ENCODE results near the gene CAVIN3. TPM values are rescaled to one million over a fixed set of nuclear protein-coding genes. Genes with fewer than 3 reads are reported as not detected.

Gene CAVIN3
- polyA plus RNA-seq, 4 donors = 2.0 to 29.6 (median 12.3) TPM

GRCh38 chr11:6334806-6335205 lies 14.5 kb upstream of the CAVIN3 start:
- WGBS, 3 donors = 83 to 90% (median 88%) methylated on average over 6 of the region's 6 CpGs
- H3K4me1 ChIP-seq (ENCODE audit: control insufficient read depth in 3 of 3, insufficient read depth in 2 of 3, low read depth in 1 of 3, low read length in 2 of 3) = no peaks in the 10 kb centered on the region
- FAIRE-seq (no peak), DNase-seq (no peak)
- no peaks in the 10 kb centered on the region for H3K9me3 ChIP-seq (ENCODE audit: control insufficient read depth in 2 of 2, insufficient read depth in 1 of 2, low read depth in 1 of 2, low read length in 1 of 2)
- no peak overlapping the region for H3K4me3 ChIP-seq (ENCODE audit: low read depth in 1 of 3, low read length in 3 of 3)
- no peak overlapping the region for H3K27ac ChIP-seq (ENCODE audit: low read depth in 1 of 3, low read length in 2 of 3)
- no peaks in the 10 kb centered on the region for H3K36me3 ChIP-seq (ENCODE audit: control insufficient read depth in 3 of 3, insufficient read depth in 2 of 3, low read depth in 1 of 3, low read length in 3 of 3)
- H3K27me3 ChIP-seq (ENCODE audit: control insufficient read depth in 3 of 3, insufficient read depth in 3 of 3, low read length in 3 of 3) = no peaks in the 10 kb centered on the region

DNA sequence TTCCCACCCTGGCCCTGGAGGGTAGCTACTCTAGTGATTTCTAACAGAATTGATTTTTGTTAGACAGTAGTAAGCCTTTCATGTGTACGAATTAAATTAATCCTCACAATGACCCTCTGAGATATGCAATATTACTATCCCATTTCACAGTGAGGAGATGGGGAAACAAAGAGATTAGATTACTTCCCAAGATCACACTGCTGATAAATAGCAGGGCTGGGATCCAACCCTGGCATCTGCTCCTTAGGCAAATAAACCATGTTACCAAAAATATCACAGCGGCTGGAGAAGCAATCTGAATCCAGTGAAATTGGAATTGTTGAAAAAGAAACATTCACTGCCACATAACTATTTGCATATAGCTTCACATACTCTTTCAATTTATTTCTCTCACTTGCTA lies 12.8 kb upstream of the CAVIN3 start:
- DNase-seq (no peak), FAIRE-seq (no peak)
- Histone ChIP-seq H3K27me3 (ENCODE audit: control insufficient read depth in 3 of 3, insufficient read depth in 3 of 3, low read length in 3 of 3) (no peaks in the 10 kb centered on the region), H3K36me3 (ENCODE audit: control insufficient read depth in 3 of 3, insufficient read depth in 2 of 3, low read depth in 1 of 3, low read length in 3 of 3) (no peaks in the 10 kb centered on the region), H3K9me3 (ENCODE audit: control insufficient read depth in 2 of 2, insufficient read depth in 1 of 2, low read depth in 1 of 2, low read length in 1 of 2) (no peaks in the 10 kb centered on the region), H3K4me3 (ENCODE audit: low read depth in 1 of 3, low read length in 3 of 3) (no peak overlapping the region), H3K27ac (ENCODE audit: low read depth in 1 of 3, low read length in 2 of 3) (no peak overlapping the region), H3K4me1 (ENCODE audit: control insufficient read depth in 3 of 3, insufficient read depth in 2 of 3, low read depth in 1 of 3, low read length in 2 of 3) (no peaks in the 10 kb centered on the region)
- whole genome bisulfite sequencing, 3 donors = 5 to 38% (median 10%) methylated on average over 2 of the region's 2 CpGs

- H3K27ac ChIP-seq (ENCODE audit: low read depth in 1 of 3, low read length in 2 of 3) = no peak overlapping the region
- no peaks in the 10 kb centered on the region for H3K27me3 ChIP-seq (ENCODE audit: control insufficient read depth in 3 of 3, insufficient read depth in 3 of 3, low read length in 3 of 3)
- no peaks in the 10 kb centered on the region for H3K36me3 ChIP-seq (ENCODE audit: control insufficient read depth in 3 of 3, insufficient read depth in 2 of 3, low read depth in 1 of 3, low read length in 3 of 3)
- FAIRE-seq = no peak
- no peaks in the 10 kb centered on the region for H3K4me1 ChIP-seq (ENCODE audit: control insufficient read depth in 3 of 3, insufficient read depth in 2 of 3, low read depth in 1 of 3, low read length in 2 of 3)
- no peak overlapping the region for H3K4me3 ChIP-seq (ENCODE audit: low read depth in 1 of 3, low read length in 3 of 3)
- no peaks in the 10 kb centered on the region for H3K9me3 ChIP-seq (ENCODE audit: control insufficient read depth in 2 of 2, insufficient read depth in 1 of 2, low read depth in 1 of 2, low read length in 1 of 2)
- 81 to 89% (median 82%) methylated on average over 5 of the region's 5 CpGs for WGBS, 3 donors
- no peak for DNase-seq
Observed at GRCh38 chr11:6332066-6332465, 11.8 kb upstream of the CAVIN3 start.

DNA sequence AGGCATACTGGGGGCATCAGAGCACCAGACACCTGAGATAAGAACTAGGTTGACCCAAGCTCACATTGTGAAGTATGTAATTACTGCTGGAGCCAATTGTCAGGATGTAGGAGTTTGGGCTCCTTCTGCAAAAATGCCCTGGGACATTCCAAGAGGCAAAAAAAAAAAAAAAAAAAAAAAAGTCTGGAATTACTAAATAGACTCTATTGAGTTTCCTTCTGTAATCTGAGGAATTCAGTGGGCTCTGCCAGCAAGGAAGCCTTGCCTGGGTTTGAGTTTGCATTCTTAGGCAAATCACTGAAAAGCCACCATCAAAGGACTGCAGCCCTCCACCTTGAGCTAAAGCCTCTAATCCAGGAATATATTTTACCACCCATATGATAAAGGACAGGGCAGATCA lies 8.0 kb upstream of the CAVIN3 start:
- Histone ChIP-seq H3K36me3 (ENCODE audit: control insufficient read depth in 3 of 3, insufficient read depth in 2 of 3, low read depth in 1 of 3, low read length in 3 of 3) (no peaks in the 10 kb centered on the region), H3K27me3 (ENCODE audit: control insufficient read depth in 3 of 3, insufficient read depth in 3 of 3, low read length in 3 of 3) (no peaks in the 10 kb centered on the region), H3K4me3 (ENCODE audit: low read depth in 1 of 3, low read length in 3 of 3) (no peak overlapping the region), H3K27ac (ENCODE audit: low read depth in 1 of 3, low read length in 2 of 3) (no peak overlapping the region), H3K9me3 (ENCODE audit: control insufficient read depth in 2 of 2, insufficient read depth in 1 of 2, low read depth in 1 of 2, low read length in 1 of 2) (no peaks in the 10 kb centered on the region), H3K4me1 (ENCODE audit: control insufficient read depth in 3 of 3, insufficient read depth in 2 of 3, low read depth in 1 of 3, low read length in 2 of 3) (no peaks in the 10 kb centered on the region)
- FAIRE-seq (no peak), DNase-seq (no peak)

DNA sequence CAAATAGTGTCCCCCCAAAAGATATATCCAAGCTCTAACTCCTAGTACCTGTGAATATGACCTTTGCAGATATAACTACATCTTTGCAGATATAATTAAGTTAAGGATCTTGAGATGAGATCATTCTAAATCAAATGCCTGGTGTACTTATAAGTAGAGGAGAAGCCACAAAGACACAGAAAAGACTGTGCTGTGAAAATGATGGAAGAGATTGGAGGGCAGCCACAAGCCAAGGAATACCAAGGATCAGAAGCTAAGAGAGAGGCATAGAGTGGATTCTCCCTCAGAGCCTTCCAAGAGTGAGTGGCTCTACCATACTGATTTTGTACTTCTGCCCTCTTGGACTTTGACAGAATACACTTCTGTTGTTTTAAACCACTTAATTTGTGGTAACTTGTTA lies 7.5 kb upstream of the CAVIN3 start:
- H3K4me1 ChIP-seq (ENCODE audit: control insufficient read depth in 3 of 3, insufficient read depth in 2 of 3, low read depth in 1 of 3, low read length in 2 of 3) = no peaks in the 10 kb centered on the region
- DNase-seq = no peak
- H3K27ac ChIP-seq (ENCODE audit: low read depth in 1 of 3, low read length in 2 of 3) = no peak overlapping the region
- no peak for FAIRE-seq
- no peak overlapping the region for H3K4me3 ChIP-seq (ENCODE audit: low read depth in 1 of 3, low read length in 3 of 3)
- H3K36me3 ChIP-seq (ENCODE audit: control insufficient read depth in 3 of 3, insufficient read depth in 2 of 3, low read depth in 1 of 3, low read length in 3 of 3) = no peaks in the 10 kb centered on the region
- no peaks in the 10 kb centered on the region for H3K9me3 ChIP-seq (ENCODE audit: control insufficient read depth in 2 of 2, insufficient read depth in 1 of 2, low read depth in 1 of 2, low read length in 1 of 2)
- H3K27me3 ChIP-seq (ENCODE audit: control insufficient read depth in 3 of 3, insufficient read depth in 3 of 3, low read length in 3 of 3) = no peaks in the 10 kb centered on the region

DNA sequence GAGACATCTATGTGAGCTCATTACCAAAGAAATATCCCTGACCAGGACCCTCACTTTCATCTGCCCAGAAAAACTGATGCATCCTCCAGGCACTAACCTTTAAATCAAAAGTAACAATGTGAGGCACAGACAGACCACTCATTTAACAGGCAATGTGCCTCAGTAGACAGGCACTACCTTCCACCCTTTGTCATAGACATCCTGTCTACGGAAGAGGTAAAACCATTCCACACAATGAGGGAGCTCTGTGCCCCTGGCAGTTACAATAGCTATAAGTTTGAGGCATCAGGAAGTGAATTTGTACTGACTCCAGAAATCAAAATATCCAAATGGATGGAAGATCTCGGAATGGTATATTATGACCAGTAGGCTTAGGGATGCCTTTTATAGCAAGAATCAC lies 6.7 kb upstream of the CAVIN3 start:
- no peaks in the 10 kb centered on the region for H3K27me3 ChIP-seq (ENCODE audit: control insufficient read depth in 3 of 3, insufficient read depth in 3 of 3, low read length in 3 of 3)
- no peak overlapping the region for H3K4me3 ChIP-seq (ENCODE audit: low read depth in 1 of 3, low read length in 3 of 3)
- FAIRE-seq (no peak), DNase-seq (no peak)
- WGBS, 3 donors = 69 to 91% (median 87%) methylated on average over 2 of the region's 2 CpGs
- H3K36me3 ChIP-seq (ENCODE audit: control insufficient read depth in 3 of 3, insufficient read depth in 2 of 3, low read depth in 1 of 3, low read length in 3 of 3) = no peaks in the 10 kb centered on the region
- H3K4me1 ChIP-seq (ENCODE audit: control insufficient read depth in 3 of 3, insufficient read depth in 2 of 3, low read depth in 1 of 3, low read length in 2 of 3) = no peaks in the 10 kb centered on the region
- no peak overlapping the region for H3K27ac ChIP-seq (ENCODE audit: low read depth in 1 of 3, low read length in 2 of 3)
- H3K9me3 ChIP-seq (ENCODE audit: control insufficient read depth in 2 of 2, insufficient read depth in 1 of 2, low read depth in 1 of 2, low read length in 1 of 2) = no peaks in the 10 kb centered on the region

GRCh38 chr11:6326303-6326702 lies 6.0 kb upstream of the CAVIN3 start:
- H3K4me3 ChIP-seq (ENCODE audit: low read depth in 1 of 3, low read length in 3 of 3) = no peak overlapping the region
- FAIRE-seq (no peak), DNase-seq (no peak)
- no peaks in the 10 kb centered on the region for H3K27me3 ChIP-seq (ENCODE audit: control insufficient read depth in 3 of 3, insufficient read depth in 3 of 3, low read length in 3 of 3)
- H3K27ac ChIP-seq (ENCODE audit: low read depth in 1 of 3, low read length in 2 of 3) = no peak overlapping the region
- H3K9me3 ChIP-seq (ENCODE audit: control insufficient read depth in 2 of 2, insufficient read depth in 1 of 2, low read depth in 1 of 2, low read length in 1 of 2) = no peaks in the 10 kb centered on the region
- no peaks in the 10 kb centered on the region for H3K4me1 ChIP-seq (ENCODE audit: control insufficient read depth in 3 of 3, insufficient read depth in 2 of 3, low read depth in 1 of 3, low read length in 2 of 3)
- no peaks in the 10 kb centered on the region for H3K36me3 ChIP-seq (ENCODE audit: control insufficient read depth in 3 of 3, insufficient read depth in 2 of 3, low read depth in 1 of 3, low read length in 3 of 3)

- 35 to 49% (median 39%) methylated on average over 1 of the region's 1 CpG for WGBS, 3 donors
- no peaks in the 10 kb centered on the region for H3K36me3 ChIP-seq (ENCODE audit: control insufficient read depth in 3 of 3, insufficient read depth in 2 of 3, low read depth in 1 of 3, low read length in 3 of 3)
- H3K27ac ChIP-seq (ENCODE audit: low read depth in 1 of 3, low read length in 2 of 3) = no peak overlapping the region
- H3K4me3 ChIP-seq (ENCODE audit: low read depth in 1 of 3, low read length in 3 of 3) = no peak overlapping the region
- H3K4me1 ChIP-seq (ENCODE audit: control insufficient read depth in 3 of 3, insufficient read depth in 2 of 3, low read depth in 1 of 3, low read length in 2 of 3) = peaks cover 0 to 8% (median 0%) of the 10 kb centered on the region in 3 donors
- H3K9me3 ChIP-seq (ENCODE audit: control insufficient read depth in 2 of 2, insufficient read depth in 1 of 2, low read depth in 1 of 2, low read length in 1 of 2) = no peaks in the 10 kb centered on the region
- DNase-seq (no peak), FAIRE-seq (no peak)
- H3K27me3 ChIP-seq (ENCODE audit: control insufficient read depth in 3 of 3, insufficient read depth in 3 of 3, low read length in 3 of 3) = peaks cover 0 to 2% (median 0%) of the 10 kb centered on the region in 3 donors
Observed at GRCh38 chr11:6323291-6323905, 3.1 kb upstream of the CAVIN3 start.

DNA sequence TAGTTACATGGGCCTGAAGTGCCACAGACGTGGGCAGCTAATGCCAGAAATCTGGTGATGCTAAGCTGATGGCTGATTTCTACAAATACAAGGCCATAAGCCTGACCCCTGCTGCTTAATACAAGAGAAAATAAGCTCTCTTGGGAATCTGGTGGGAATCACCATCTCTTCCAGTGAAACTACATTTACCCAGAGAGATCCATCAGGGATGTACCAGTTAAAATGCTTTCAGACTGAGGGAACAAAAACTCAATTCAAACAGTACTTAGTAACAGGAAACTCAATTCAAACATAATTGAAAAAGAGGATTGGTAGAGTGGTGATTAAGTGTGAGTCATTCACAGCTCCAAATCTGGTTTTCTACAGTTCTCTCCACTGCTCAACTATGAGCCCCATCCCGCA lies 1.7 kb upstream of the CAVIN3 start:
- Histone ChIP-seq H3K27ac (ENCODE audit: low read depth in 1 of 3, low read length in 2 of 3) (peak overlapping the region in 1 of 3 donors; percentile 91), H3K4me1 (ENCODE audit: control insufficient read depth in 3 of 3, insufficient read depth in 2 of 3, low read depth in 1 of 3, low read length in 2 of 3) (peaks cover 0 to 8% (median 0%) of the 10 kb centered on the region in 3 donors), H3K9me3 (ENCODE audit: control insufficient read depth in 2 of 2, insufficient read depth in 1 of 2, low read depth in 1 of 2, low read length in 1 of 2) (no peaks in the 10 kb centered on the region), H3K4me3 (ENCODE audit: low read depth in 1 of 3, low read length in 3 of 3) (no peak overlapping the region), H3K36me3 (ENCODE audit: control insufficient read depth in 3 of 3, insufficient read depth in 2 of 3, low read depth in 1 of 3, low read length in 3 of 3) (no peaks in the 10 kb centered on the region), H3K27me3 (ENCODE audit: control insufficient read depth in 3 of 3, insufficient read depth in 3 of 3, low read length in 3 of 3) (peaks cover 0 to 2% (median 0%) of the 10 kb centered on the region in 3 donors)
- FAIRE-seq (no peak), DNase-seq (no peak)
- 60 to 64% (median 62%) methylated on average over 2 of the region's 2 CpGs for whole genome bisulfite sequencing, 3 donors

Measured in small intestine (tissue), 7 donors.